ENCODE measurements around the gene MXRA8.

The MXRA8 gene

DNA sequence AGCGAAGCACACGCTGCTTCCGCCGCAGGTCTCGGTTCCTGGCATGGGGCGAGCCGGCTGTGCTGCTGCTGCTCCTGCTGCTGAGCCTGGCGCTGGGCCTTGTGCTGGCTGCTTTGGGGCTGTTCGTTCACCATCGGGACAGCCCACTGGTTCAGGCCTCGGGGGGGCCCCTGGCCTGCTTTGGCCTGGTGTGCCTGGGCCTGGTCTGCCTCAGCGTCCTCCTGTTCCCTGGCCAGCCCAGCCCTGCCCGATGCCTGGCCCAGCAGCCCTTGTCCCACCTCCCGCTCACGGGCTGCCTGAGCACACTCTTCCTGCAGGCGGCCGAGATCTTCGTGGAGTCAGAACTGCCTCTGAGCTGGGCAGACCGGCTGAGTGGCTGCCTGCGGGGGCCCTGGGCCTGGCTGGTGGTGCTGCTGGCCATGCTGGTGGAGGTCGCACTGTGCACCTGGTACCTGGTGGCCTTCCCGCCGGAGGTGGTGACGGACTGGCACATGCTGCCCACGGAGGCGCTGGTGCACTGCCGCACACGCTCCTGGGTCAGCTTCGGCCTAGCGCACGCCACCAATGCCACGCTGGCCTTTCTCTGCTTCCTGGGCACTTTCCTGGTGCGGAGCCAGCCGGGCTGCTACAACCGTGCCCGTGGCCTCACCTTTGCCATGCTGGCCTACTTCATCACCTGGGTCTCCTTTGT lies 24.7 kb downstream of the MXRA8 start:
- no peak for DNase-seq

DNA sequence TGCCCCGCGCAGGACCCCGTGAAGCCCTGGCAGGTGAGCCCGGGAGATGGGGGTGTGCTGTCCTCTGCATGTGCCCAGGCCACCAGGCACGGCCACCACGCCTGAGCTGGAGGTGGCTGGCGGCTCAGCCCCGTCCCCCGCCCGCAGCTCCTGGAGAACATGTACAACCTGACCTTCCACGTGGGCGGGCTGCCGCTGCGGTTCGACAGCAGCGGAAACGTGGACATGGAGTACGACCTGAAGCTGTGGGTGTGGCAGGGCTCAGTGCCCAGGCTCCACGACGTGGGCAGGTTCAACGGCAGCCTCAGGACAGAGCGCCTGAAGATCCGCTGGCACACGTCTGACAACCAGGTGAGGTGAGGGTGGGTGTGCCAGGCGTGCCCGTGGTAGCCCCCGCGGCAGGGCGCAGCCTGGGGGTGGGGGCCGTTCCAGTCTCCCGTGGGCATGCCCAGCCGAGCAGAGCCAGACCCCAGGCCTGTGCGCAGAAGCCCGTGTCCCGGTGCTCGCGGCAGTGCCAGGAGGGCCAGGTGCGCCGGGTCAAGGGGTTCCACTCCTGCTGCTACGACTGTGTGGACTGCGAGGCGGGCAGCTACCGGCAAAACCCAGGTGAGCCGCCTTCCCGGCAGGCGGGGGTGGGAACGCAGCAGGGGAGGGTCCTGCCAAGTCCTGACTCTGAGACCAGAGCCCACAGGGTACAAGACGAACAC lies 25.4 kb downstream of the MXRA8 start:
- no peak for DNase-seq

DNA sequence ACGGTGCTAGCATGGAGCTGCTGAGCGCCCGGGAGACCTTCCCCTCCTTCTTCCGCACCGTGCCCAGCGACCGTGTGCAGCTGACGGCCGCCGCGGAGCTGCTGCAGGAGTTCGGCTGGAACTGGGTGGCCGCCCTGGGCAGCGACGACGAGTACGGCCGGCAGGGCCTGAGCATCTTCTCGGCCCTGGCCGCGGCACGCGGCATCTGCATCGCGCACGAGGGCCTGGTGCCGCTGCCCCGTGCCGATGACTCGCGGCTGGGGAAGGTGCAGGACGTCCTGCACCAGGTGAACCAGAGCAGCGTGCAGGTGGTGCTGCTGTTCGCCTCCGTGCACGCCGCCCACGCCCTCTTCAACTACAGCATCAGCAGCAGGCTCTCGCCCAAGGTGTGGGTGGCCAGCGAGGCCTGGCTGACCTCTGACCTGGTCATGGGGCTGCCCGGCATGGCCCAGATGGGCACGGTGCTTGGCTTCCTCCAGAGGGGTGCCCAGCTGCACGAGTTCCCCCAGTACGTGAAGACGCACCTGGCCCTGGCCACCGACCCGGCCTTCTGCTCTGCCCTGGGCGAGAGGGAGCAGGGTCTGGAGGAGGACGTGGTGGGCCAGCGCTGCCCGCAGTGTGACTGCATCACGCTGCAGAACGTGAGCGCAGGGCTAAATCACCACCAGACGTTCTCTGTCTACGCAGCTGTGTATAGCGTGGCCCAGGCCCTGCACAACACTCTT lies 26.2 kb downstream of the MXRA8 start:
- no peak for DNase-seq

DNA sequence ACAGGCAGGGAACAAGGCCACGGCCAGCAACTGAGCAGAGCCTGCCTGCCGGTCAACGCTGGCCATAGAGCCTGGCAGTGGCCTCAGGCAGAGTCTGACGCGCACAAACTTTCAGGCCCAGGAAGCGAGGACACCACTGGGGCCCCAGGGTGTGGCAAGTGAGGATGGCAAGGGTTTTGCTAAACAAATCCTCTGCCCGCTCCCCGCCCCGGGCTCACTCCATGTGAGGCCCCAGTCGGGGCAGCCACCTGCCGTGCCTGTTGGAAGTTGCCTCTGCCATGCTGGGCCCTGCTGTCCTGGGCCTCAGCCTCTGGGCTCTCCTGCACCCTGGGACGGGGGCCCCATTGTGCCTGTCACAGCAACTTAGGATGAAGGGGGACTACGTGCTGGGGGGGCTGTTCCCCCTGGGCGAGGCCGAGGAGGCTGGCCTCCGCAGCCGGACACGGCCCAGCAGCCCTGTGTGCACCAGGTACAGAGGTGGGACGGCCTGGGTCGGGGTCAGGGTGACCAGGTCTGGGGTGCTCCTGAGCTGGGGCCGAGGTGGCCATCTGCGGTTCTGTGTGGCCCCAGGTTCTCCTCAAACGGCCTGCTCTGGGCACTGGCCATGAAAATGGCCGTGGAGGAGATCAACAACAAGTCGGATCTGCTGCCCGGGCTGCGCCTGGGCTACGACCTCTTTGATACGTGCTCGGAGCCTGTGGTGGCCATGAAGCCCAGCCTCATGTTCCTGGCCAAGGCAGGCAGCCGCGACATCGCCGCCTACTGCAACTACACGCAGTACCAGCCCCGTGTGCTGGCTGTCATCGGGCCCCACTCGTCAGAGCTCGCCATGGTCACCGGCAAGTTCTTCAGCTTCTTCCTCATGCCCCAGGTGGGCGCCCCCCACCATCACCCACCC lies 27.0 kb downstream of the MXRA8 start, which contains the start of gene TAS1R3:
Gene TAS1R3, plus strand, starts transcription at position 213 of the 898 bp plus-strand sequence. Its CDS starts 66 bp downstream, at position 279.
- DNase-seq: no peak

DNA sequence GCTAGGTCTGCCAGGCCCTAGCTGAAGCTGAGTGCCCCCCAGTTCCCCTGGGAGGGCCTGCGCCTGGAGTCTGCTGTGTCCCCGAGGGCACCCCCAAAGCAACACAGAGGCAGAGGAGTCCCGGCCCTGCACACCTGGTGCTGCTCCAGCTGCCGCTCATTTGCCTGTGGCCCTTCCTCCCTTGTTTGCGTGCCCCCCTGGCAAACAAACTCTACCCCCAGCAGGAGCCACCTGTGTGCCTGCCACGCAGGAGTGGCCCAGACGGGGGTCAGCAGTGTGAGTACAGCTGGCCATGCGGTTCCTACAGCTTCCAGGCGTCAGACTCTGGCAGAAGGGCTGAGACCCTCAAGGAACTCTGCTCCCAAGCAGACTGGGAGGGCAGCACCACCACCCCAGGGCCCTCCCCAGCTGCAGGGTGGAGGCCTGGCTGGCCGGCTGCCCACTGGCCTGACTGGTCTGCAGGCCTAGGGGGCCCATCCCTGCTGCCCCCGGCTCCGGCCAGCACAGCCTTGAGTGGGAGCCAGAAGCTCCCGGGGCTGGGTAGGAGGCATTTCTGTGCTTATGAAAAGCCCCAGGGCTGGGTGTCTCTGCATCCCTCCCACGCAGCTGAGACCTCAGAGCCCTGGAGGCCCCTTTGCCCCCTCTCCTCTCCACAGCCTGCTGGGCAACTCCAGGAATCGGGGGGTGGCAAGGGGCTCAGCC lies 27.8 kb downstream of the MXRA8 start:
- DNase-seq: no peak

DNA sequence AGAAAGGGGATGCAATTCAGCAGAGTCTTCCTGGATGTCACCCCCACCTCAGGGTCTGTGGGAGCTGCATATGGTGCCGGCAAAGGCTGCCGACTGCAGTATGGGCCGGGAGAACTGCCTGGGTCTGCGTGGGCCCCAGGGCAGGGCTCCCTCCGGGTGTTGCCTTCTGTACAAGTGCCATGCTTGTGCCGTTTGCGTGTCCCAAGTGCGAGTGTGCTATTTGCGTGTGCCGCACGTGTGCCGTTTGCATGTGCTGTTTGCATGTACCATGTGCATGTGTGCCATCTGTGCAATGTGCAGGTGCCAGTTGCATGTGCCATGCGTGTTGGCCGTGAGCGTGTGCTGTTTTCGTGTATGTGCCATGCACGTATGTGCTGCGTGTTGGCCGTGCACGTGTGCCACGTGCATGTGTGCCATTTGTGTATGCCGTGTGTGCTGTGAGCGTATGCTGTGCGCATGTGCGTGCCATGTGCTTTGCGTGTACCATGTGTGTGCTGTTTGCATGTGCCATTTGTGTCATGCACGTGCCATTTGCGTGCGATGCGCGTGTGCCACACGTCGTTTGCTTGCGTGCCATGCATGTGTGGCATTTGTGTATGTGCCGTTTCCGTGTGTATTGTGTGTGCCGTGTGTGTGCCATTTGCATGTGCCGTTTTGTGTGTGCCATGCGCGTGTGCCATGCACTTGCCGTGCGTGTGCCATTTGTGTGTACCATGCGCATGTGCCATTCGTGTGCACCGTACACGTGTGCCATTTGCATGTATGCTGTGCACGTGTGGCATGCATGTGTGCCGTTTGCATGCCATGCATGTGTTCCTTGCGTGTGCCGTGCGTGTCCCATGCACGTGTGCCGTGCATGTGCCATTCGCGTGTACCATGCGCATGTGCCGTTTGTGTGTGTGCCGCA lies 28.8 kb downstream of the MXRA8 start:
- no peak for DNase-seq

DNA sequence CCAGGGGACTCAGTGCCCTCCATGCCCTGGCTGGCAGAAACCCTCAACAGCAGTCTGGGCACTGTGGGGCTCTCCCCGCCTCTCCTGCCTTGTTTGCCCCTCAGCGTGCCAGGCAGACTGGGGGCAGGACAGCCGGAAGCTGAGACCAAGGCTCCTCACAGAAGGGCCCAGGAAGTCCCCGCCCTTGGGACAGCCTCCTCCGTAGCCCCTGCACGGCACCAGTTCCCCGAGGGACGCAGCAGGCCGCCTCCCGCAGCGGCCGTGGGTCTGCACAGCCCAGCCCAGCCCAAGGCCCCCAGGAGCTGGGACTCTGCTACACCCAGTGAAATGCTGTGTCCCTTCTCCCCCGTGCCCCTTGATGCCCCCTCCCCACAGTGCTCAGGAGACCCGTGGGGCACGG lies 30.1 kb downstream of the MXRA8 start:
- DNase-seq: no peak

DNA sequence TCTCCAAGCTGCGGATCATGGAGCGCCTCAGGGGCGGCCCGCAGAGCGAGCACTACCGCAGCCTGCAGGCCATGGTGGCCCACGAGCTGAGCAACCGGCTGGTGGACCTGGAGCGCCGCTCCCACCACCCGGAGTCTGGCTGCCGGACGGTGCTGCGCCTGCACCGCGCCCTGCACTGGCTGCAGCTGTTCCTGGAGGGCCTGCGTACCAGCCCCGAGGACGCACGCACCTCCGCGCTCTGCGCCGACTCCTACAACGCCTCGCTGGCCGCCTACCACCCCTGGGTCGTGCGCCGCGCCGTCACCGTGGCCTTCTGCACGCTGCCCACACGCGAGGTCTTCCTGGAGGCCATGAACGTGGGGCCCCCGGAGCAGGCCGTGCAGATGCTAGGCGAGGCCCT lies 31.1 kb downstream of the MXRA8 start:
- DNase-seq: no peak

DNA sequence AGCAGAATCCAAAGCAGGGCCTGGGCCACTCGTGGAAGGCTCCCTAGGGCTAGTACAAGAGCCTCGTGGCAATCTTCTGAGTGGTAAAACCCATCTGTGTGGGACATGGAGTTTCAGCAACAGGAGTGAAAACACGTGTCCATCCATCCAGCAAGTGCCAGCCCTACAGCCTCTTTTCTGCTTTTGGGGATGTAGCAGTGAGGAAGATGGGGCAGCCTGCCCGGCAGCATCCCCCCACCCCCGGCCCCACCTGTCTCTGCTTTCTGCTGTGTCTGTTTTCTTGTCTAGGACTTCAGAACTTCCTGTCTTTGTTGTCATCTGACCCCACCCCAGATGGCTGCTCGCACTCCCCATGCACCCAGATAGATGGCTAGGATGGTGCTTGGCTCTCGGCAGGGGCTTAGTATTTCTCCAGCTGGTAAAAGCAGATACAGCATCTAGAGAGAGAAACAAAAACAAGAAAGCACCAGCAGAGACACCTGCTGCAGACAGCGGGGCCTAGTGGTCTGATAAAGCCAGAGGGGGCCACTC lies 32.2 kb downstream of the MXRA8 start:
- DNase-seq: no peak

DNA sequence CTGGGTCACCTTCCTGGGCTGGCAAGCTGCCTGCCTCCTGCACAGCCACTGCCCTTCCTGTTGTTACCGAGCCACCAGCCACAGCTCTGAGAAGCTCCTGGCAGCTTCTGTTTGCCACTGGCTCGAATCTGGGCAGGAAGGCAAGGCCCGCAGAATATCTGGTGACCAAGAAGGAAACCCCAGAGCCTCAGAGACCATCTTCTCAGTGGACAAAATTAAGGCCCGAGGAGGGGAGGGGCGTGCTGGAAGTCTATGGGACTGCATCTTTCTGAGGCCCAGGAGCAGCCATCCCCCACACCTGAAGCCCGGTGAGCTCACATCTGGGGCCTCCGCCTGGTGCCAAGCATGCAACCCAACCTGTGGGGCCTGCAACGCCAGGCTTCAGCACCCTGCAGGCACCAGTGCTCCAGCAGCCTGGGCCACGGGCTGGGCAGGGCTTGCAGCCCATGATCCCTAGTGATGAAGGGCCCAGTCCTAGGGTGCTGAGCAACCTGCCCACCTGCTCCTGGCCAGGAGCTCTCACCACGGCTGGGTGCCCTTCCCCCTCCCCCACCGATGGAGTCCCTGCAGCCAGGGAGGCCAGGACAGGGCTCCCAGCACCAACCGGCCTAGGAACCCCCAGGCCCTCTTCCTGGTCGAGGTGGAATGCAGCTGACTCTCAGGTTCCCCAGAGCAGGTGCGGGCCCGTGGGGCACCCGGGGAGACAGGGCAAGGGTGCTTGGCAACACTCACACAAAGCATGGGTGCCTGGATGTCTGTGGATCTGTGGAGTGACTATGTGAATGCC lies 32.9 kb downstream of the MXRA8 start:
- DNase-seq: no peak

DNA sequence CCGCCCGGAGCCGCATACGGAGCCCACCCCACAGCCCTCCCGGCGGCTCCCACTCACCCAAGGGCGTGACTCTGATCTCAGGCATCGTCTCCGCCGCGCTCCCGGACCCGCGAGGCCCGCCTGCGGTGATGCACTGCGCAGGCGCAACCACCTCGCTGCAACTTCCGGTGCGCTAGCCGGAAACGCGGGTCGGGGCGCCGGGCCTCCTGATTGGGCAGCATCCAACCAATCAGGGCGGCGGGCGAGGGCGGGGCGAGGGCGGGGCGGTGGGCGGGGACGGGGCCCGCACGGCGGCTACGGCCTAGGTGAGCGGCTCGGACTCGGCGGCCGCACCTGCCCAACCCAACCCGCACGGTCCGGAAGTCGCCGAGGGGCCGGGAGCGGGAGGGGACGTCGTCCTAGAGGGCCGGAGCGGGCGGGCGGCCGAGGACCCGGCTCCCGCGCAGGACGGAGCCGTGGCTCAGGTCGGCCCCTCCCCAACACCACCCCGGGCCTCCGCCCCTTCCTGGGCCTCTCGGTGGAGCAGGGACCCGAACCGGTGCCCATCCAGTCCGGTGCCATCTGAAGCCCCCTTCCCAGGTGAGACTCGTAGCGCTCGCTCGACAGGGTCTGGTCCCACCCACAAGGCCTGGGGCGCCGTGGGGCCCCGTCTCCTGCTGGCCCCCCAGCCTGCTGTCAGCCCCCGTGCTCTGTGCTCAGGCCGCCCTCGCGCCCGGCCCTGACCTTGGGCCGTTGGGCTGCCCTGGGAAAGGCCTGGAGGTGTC lies 33.6 kb downstream of the MXRA8 start, which contains the start of the genes CPTP and INTS11:
Gene CPTP, plus strand, starts transcription at position 279 of the 764 bp plus-strand sequence. CDS start 2,109 bp downstream, outside the sequence.
Gene INTS11, minus strand, starts transcription at position 137 of the 764 bp plus-strand sequence. Its CDS starts 52 bp downstream, at position 85.
- peak; percentile 95 for DNase-seq

DNA sequence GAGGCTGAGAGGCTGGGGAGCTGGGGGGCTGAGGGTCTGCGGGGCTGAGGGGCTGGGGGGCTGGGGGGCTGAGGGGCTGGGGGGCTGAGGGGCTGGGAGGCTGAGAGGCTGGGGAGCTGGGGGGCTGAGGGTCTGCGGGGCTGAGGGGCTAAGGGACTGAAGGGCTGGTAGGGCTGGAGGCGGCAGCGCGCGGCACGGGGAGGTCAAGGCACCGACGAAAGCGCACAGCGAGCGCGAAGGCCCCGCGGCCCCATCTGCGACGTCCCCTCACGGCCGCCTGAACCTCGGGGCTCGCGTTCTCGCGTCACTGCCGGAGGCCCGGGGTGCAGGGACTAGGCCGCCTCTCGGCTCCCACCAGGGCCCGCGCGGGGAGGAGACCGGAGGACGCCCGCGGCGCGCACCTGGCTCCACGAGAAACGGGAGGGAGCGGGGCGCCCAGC lies 34.3 kb downstream of the MXRA8 start:
- DNase-seq: no peak

DNA sequence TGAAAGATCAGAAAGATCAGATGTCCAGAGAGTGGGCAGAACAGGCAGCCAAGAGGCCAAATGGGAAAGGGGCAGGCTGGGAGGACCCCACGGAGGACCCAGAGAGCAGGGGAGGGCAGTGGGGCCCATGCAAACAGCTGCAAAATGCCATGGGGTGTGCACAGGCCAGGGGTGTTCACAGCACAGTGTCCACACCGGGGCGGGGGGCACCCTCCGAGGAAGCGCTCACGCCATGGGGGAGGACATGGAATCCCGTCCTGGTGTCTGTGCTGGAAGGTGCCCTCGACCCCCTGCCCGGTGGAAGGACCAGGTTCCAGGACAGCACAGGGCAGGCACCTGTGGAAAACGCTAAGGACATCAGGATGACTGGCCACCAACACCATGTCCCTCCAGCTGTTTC lies 35.4 kb downstream of the MXRA8 start:
- DNase-seq: no peak

DNA sequence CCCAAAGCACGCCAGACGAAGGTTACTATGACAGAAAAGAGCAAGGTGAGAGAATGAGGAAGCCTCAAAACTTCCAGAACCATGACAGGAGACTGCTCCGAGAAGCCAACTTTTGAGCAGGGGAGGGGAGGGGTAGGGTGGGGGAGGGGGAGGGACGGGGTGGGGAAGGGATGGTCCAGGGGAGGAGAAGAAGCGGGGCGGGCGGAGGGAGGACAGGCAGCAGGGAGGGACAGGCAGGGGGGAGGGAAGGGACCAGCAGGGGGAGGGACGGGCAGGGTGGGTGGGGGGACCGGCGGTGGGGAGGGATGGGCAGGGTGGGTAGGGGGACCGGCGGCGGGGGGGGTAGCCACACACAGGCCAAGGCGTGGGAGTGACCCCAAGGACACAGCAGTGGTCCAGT lies 35.9 kb downstream of the MXRA8 start:
- no peak for DNase-seq

DNA sequence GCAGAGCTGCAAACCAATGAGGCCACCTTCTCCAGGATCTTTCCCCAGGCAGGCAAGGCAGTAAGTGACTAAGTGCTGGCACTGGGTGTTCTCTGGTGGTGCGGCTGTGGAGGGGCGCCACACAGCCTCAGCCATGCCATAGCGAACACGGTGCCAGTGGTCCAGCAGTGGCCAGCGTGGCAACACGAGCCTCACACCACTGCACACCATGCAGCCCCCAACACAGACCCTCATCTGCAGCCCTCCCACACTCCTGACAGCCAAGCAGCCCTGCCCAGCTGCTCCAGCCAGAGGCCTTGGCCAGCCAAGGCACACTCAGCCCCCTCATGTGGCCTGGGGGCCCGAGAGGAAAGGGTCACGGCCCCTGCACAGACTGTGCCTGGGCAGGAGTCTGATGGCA lies 36.9 kb downstream of the MXRA8 start:
- no peak for DNase-seq

DNA sequence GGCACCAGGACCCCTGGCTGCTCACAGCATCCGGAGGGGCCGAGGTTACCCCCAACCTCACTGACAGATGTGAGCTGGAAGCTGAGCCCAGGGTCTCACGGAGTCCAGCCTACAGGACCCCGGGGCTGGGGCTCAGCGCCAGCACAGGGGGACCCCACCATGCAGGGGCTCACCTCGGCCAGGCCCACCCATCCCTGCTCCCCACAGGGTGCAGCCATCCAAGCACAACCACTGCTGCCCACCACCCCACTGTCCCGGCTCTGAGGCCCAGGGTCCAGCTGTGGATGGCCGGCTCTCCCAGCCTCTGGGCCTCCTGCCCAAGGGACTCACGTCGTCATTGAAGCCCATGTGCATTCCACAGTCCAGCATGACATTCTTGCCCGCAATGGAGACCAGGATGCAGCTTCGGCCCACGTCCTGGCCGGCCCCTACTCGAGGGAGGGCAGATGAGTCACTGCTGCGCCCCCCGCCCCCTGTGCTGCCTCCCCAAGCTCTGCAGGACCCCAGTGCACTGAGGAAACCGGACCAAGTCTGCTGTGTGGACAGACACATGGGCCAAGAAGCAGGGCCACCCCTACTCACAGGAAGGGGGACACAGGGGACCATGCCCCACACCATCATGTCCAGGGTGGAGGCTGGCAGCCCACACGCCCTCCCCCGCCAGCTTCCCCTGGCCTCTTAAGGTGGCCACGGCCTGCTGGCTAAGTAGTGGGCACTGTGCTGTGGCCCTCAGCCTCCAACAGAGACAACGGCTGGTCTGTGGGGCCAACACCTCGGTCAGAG lies 37.5 kb downstream of the MXRA8 start:
- no peak for DNase-seq

DNA sequence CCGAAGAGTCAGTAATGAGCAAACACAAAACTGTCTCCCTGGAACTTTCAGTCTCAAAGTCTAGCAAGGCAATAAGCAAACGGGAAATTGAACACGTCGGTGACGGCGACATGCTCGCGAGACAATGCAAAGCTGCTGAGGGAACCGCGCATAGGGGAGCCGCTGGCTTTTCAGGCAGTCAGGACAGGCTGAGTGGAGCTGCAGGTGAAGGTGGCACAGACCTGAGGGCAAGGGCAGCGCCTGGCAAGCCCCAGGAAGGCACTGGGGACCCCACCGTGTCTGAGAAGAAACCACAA lies 38.8 kb downstream of the MXRA8 start:
- DNase-seq: no peak
